Activated effector memory CD4-positive, alpha-beta T cell treated with anti-CD3 and anti-CD28 coated beads, Interleukin-2, amount 50 U/mL, for 16 hours (primary cell): ENCODE data around the gene RD3L.

ENCODE experiments used
- DNase-seq: peaks from one replicate; pipeline ENCODE4 v3.0.0-alpha.2; 2020

Gene RD3L

DNA sequence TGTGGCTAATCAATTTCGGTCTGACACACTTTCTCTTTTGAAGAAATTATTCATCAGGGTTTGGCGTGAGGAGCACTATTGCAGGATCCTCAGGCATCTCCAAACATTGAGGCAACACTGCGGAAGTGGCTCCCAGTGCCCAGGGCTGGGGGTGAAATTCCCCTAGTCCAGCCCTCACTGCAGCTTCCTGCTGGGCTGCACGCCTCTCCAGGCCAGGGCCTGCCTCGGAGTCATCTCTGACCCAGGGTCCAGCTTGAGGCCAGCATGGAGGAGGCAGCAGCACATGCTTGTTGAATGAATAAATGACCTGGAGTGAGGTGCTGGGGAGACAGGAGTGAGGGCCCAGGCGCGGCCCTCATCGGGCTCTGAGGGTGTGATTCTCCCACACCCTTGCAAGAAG is 50.1 kb downstream of the RD3L start:
- no peak for DNase-seq

- DNase-seq: no peak
These were observed 50.6 kb downstream of the RD3L start for GRCh38 chr14:103891667-103892215.

- no peak for DNase-seq
These were observed 51.3 kb downstream of the RD3L start for GRCh38 chr14:103890821-103891666.
